CD8-positive, alpha-beta memory T cell (primary cell): ENCODE measurements around the gene GTPBP4. TPM values are rescaled to one million over a fixed set of nuclear protein-coding genes. Genes with fewer than 3 reads are reported as not detected.

ENCODE experiments used
- CTCF ChIA-PET: fragments of 350-600 bp; sonication (Branson Sonifier 250); formaldehyde crosslinking; loops from one replicate; lab custom pipeline; 2021; ENCODE audit warnings: antibody characterized with exemption; lab: Charles Lee
- POLR2A ChIA-PET: fragments of 350-600 bp; sonication (Branson Sonifier 250); formaldehyde crosslinking; loops from one replicate; lab custom pipeline; 2021; ENCODE audit warnings: antibody characterized with exemption; lab: Charles Lee
- DNase-seq, 5 donors: peaks; one replicate each; pipeline versions ENCODE4 v3.0.0 to v3.0.0-alpha.2; 2020 to 2022; ENCODE audit warnings: mixed read lengths in 1 of 5
- H3K27ac ChIP-seq: one replicate; pipeline ENCODE4 v1.7.0; 2013; ENCODE audit warnings: low read depth, mild to moderate bottlenecking, low read length, moderate library complexity
- H3K27me3 ChIP-seq: 2 replicates; pipeline ENCODE4 v1.7.0; 2013; ENCODE audit warnings: low read length, mild to moderate bottlenecking; ENCODE audit not compliant: insufficient read depth, poor library complexity, severe bottlenecking
- H3K36me3 ChIP-seq: 2 replicates; pipeline ENCODE4 v1.7.0; 2013; ENCODE audit warnings: mild to moderate bottlenecking, low read length, moderate library complexity; ENCODE audit not compliant: insufficient read depth
- H3K4me1 ChIP-seq: 2 replicates; pipeline ENCODE4 v1.7.0; 2013; ENCODE audit warnings: mild to moderate bottlenecking, low read length, moderate library complexity; ENCODE audit not compliant: insufficient read depth
- H3K4me3 ChIP-seq: 2 replicates; pipeline ENCODE4 v1.7.0; 2013; ENCODE audit warnings: mild to moderate bottlenecking, low read length
- H3K9me3 ChIP-seq: 2 replicates; pipeline ENCODE4 v1.7.0; 2013; ENCODE audit warnings: mild to moderate bottlenecking, low read length
- H3K27ac Mint-ChIP-seq, 8 donors: one replicate each; pipeline ENCODE4 v1.8.0; 2020 to 2021; ENCODE audit warnings: mixed read lengths in 8 of 8, mild to moderate bottlenecking in 6 of 8, inconsistent platforms in 3 of 8, moderate library complexity in 3 of 8
- H3K27me3 Mint-ChIP-seq, 2 donors: one replicate each; pipeline ENCODE4 v1.8.0; 2020 to 2021; ENCODE audit warnings: mixed read lengths in 2 of 2, mild to moderate bottlenecking in 1 of 2, moderate library complexity in 1 of 2
- H3K36me3 Mint-ChIP-seq, 3 donors: one replicate each; pipeline ENCODE4 v1.8.0; 2020 to 2021; ENCODE audit warnings: mixed read lengths in 3 of 3, inconsistent platforms in 1 of 3, mild to moderate bottlenecking in 1 of 3
- H3K4me1 Mint-ChIP-seq, 3 donors: one replicate each; pipeline ENCODE4 v1.8.0; 2020 to 2021; ENCODE audit warnings: mixed read lengths in 3 of 3, inconsistent platforms in 1 of 3, mild to moderate bottlenecking in 1 of 3
- H3K4me3 Mint-ChIP-seq, 7 donors: one replicate each; pipeline ENCODE4 v1.8.0; 2020 to 2021; ENCODE audit warnings: mixed read lengths in 7 of 7, mild to moderate bottlenecking in 6 of 7, moderate library complexity in 4 of 7, inconsistent platforms in 2 of 7
- H3K9me3 Mint-ChIP-seq, 5 donors: one replicate each; pipeline ENCODE4 v1.8.0; 2020 to 2022; ENCODE audit warnings: mixed read lengths in 5 of 5, mild to moderate bottlenecking in 3 of 5, moderate library complexity in 2 of 5, inconsistent platforms in 1 of 5
- polyA plus RNA-seq: library from polyadenylated mRNA; unstranded; fragments of 300-500 nt; fragmentation: Illumina TruSeq; gene quantifications from one replicate; pipeline ENCODE4 v1.2.3, GENCODE V29; 2021
- total RNA-seq, 2 experiments: library from RNA; stranded (reverse); gene quantifications; one replicate each; pipeline ENCODE4 v1.2.3, GENCODE V29; 2021

The GTPBP4 gene
- 100 to 1,000 TPM; 147 to 156 TPM for total RNA-seq
- polyA plus RNA-seq, result 21.9 TPM

- peak; percentile 94 to 98 (median 94) for DNase-seq
- Mint-ChIP-seq H3K9me3 (no peaks in the 10 kb centered on the region), H3K4me1 (peaks cover 27 to 49% (median 40%) of the 10 kb centered on the region in 3 donors), H3K4me3 (peak within 1 kb of the TSS; percentile 92 to 97 (median 96)), H3K36me3 (peaks cover 0 to 27% (median 2%) of the 10 kb centered on the region in 3 donors), H3K27ac (peak within 1 kb of the TSS; percentile 89 to 98 (median 97)), H3K27me3 (no peaks in the 10 kb centered on the region)
- Histone ChIP-seq H3K27me3 (no peaks in the 10 kb centered on the region), H3K27ac (peak within 1 kb of the TSS; percentile 93), H3K4me1 (peaks cover 32% of the 10 kb centered on the region), H3K9me3 (no peaks in the 10 kb centered on the region), H3K4me3 (peak within 1 kb of the TSS; percentile 97), H3K36me3 (peaks cover 4% of the 10 kb centered on the region)
- CTCF ChIA-PET, result interaction anchor here (0.6 to 1.4 kb wide), 6 partner anchors 9 to 75 kb away, joined by 3 to 6 read pairs (median 4); partner anchors contain the start of gene IDI1
- POLR2A ChIA-PET, result interaction anchor here (1.2 to 1.4 kb wide), 2 partner anchors 56 to 58 kb away, joined by 3 to 5 read pairs; partner anchors contain the start of gene LARP4B
Measured at GRCh38 chr10:987870-988666, at the start of gene GTPBP4. Gene GTPBP4, plus strand, starts transcription at chr10:988434. Its CDS starts 46 bp downstream, at chr10:988480.

- CTCF ChIA-PET, result no interaction called here
- peaks cover 0 to 3% (median 0%) of the 10 kb centered on the region in 3 donors for H3K36me3 Mint-ChIP-seq
- no peaks in the 10 kb centered on the region for H3K27me3 ChIP-seq
- POLR2A ChIA-PET, result no interaction called here
- peaks cover 11 to 13% (median 12%) of the 10 kb centered on the region in 3 donors for H3K4me1 Mint-ChIP-seq
- DNase-seq, result peak in 2 of 5 donors; percentile 4 to 36
- H3K27ac Mint-ChIP-seq, result peak overlapping the region in 6 of 8 donors; percentile 14 to 95 (median 62)
- H3K9me3 Mint-ChIP-seq, result no peaks in the 10 kb centered on the region
- H3K4me1 ChIP-seq, result peaks cover 11% of the 10 kb centered on the region
- no peaks in the 10 kb centered on the region for H3K9me3 ChIP-seq
- peak overlapping the region in 1 of 7 donors; percentile 23 for H3K4me3 Mint-ChIP-seq
- no peak overlapping the region for H3K27ac ChIP-seq
- H3K27me3 Mint-ChIP-seq, result no peaks in the 10 kb centered on the region
- no peaks in the 10 kb centered on the region for H3K36me3 ChIP-seq
- H3K4me3 ChIP-seq, result no peak overlapping the region
Measured at GRCh38 chr10:938941-939678, 49.1 kb upstream of the GTPBP4 start.

- H3K4me1 Mint-ChIP-seq, result peaks cover 14 to 17% (median 16%) of the 10 kb centered on the region in 3 donors
- no peaks in the 10 kb centered on the region for H3K36me3 ChIP-seq
- DNase-seq, result no peak
- H3K27ac Mint-ChIP-seq, result peak overlapping the region in 2 of 8 donors; percentile 8 to 43
- peaks cover 11% of the 10 kb centered on the region for H3K4me1 ChIP-seq
- no peak overlapping the region for H3K4me3 ChIP-seq
- H3K27me3 ChIP-seq, result no peaks in the 10 kb centered on the region
- CTCF ChIA-PET, result no interaction called here
- H3K36me3 Mint-ChIP-seq, result peaks cover 0 to 3% (median 0%) of the 10 kb centered on the region in 3 donors
- H3K4me3 Mint-ChIP-seq, result no peak overlapping the region
- no peak overlapping the region for H3K27ac ChIP-seq
- POLR2A ChIA-PET, result no interaction called here
- no peaks in the 10 kb centered on the region for H3K9me3 ChIP-seq
- H3K27me3 Mint-ChIP-seq, result no peaks in the 10 kb centered on the region
- H3K9me3 Mint-ChIP-seq, result no peaks in the 10 kb centered on the region
Measured at GRCh38 chr10:943334-944033, 44.8 kb upstream of the GTPBP4 start.

- POLR2A ChIA-PET, result no interaction called here
- no peak overlapping the region for H3K27ac Mint-ChIP-seq
- H3K27ac ChIP-seq, result no peak overlapping the region
- no peaks in the 10 kb centered on the region for H3K9me3 Mint-ChIP-seq
- H3K4me3 Mint-ChIP-seq, result no peak overlapping the region
- DNase-seq, result no peak
- peaks cover 5% of the 10 kb centered on the region for H3K4me1 ChIP-seq
- H3K36me3 Mint-ChIP-seq, result peaks cover 0 to 3% (median 0%) of the 10 kb centered on the region in 3 donors
- H3K36me3 ChIP-seq, result no peaks in the 10 kb centered on the region
- H3K27me3 ChIP-seq, result no peaks in the 10 kb centered on the region
- CTCF ChIA-PET, result no interaction called here
- H3K4me1 Mint-ChIP-seq, result peaks cover 7 to 9% (median 9%) of the 10 kb centered on the region in 3 donors
- no peaks in the 10 kb centered on the region for H3K27me3 Mint-ChIP-seq
- no peak overlapping the region for H3K4me3 ChIP-seq
- no peaks in the 10 kb centered on the region for H3K9me3 ChIP-seq
Measured at GRCh38 chr10:944034-944831, 44.0 kb upstream of the GTPBP4 start.

- POLR2A ChIA-PET, result no interaction called here
- no peaks in the 10 kb centered on the region for H3K9me3 ChIP-seq
- H3K36me3 ChIP-seq, result no peaks in the 10 kb centered on the region
- H3K27ac ChIP-seq, result no peak overlapping the region
- Mint-ChIP-seq H3K27me3 (peaks cover 3 to 7% of the 10 kb centered on the region in 2 donors), H3K4me3 (no peak overlapping the region), H3K4me1 (peaks cover 3 to 4% (median 4%) of the 10 kb centered on the region in 3 donors), H3K36me3 (no peaks in the 10 kb centered on the region), H3K27ac (no peak overlapping the region), H3K9me3 (no peaks in the 10 kb centered on the region)
- H3K4me3 ChIP-seq, result no peak overlapping the region
- no peaks in the 10 kb centered on the region for H3K27me3 ChIP-seq
- no peak for DNase-seq
- CTCF ChIA-PET, result no interaction called here
- no peaks in the 10 kb centered on the region for H3K4me1 ChIP-seq
Measured at GRCh38 chr10:945778-946177, 42.5 kb upstream of the GTPBP4 start.

GRCh38 chr10:947051-947450, 41.2 kb upstream of the GTPBP4 start:
- no peak for DNase-seq
- Histone ChIP-seq H3K36me3 (no peaks in the 10 kb centered on the region), H3K27me3 (no peaks in the 10 kb centered on the region), H3K9me3 (no peaks in the 10 kb centered on the region), H3K4me3 (no peak overlapping the region), H3K27ac (no peak overlapping the region), H3K4me1 (no peaks in the 10 kb centered on the region)
- POLR2A ChIA-PET, result no interaction called here
- Mint-ChIP-seq H3K27ac (no peak overlapping the region), H3K36me3 (no peaks in the 10 kb centered on the region), H3K9me3 (no peaks in the 10 kb centered on the region), H3K4me3 (no peak overlapping the region), H3K4me1 (peaks cover 3 to 4% (median 4%) of the 10 kb centered on the region in 3 donors), H3K27me3 (peaks cover 3 to 13% of the 10 kb centered on the region in 2 donors)
- CTCF ChIA-PET, result no interaction called here

- no peaks in the 10 kb centered on the region for H3K36me3 Mint-ChIP-seq
- CTCF ChIA-PET, result no interaction called here
- Histone ChIP-seq H3K4me3 (no peak overlapping the region), H3K9me3 (no peaks in the 10 kb centered on the region), H3K27me3 (no peaks in the 10 kb centered on the region), H3K36me3 (no peaks in the 10 kb centered on the region), H3K4me1 (no peaks in the 10 kb centered on the region), H3K27ac (no peak overlapping the region)
- POLR2A ChIA-PET, result no interaction called here
- H3K27ac Mint-ChIP-seq, result peak overlapping the region in 1 of 8 donors; percentile 24
- no peak for DNase-seq
- H3K9me3 Mint-ChIP-seq, result no peaks in the 10 kb centered on the region
- H3K4me3 Mint-ChIP-seq, result no peak overlapping the region
- H3K27me3 Mint-ChIP-seq, result peaks cover 3 to 13% of the 10 kb centered on the region in 2 donors
- peaks cover 3 to 4% (median 4%) of the 10 kb centered on the region in 3 donors for H3K4me1 Mint-ChIP-seq
Measured at GRCh38 chr10:947881-948280, 40.4 kb upstream of the GTPBP4 start.
